GM04504 (cell line): ENCODE data around the gene GRM7.

Source experiments
- DNase-seq: peaks from one replicate; pipeline ENCODE4 v3.0.0-alpha.2; 2012; ENCODE audit warnings: low read depth

The GRM7 gene

DNA sequence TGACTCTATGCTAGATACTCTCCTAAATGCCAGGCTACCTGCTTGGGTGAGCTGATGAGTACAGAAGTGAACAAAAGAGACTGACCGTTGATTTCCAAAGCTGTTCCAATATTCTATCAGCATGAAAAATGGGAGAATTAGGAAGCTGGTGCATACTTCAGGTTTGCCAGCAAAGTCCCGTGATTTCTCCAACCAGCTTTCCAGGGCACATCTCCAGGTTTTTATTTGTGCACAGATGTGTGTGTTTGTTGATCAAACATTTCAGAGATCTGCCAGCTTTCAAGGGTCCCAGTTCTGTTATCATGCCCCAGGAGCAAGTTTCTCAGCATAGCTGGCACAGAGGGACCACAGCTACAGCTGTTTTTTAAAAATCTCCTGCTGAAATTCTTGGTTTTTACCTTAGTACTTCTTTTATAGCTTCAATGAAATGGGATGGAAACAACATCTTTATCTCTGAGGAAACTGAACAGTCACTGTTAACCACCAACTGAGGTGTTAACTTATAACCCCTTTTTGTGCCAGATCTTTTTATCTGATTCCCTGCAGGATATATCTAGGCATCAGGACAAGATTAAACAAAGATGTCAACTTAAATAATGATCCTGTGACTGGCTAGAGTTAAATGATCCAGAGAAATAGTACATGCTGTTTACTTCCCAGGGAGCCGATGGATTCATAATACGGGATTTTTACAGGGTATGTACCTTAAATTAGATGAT lies 380.8 kb downstream of the GRM7 start:
- no peak for DNase-seq

DNA sequence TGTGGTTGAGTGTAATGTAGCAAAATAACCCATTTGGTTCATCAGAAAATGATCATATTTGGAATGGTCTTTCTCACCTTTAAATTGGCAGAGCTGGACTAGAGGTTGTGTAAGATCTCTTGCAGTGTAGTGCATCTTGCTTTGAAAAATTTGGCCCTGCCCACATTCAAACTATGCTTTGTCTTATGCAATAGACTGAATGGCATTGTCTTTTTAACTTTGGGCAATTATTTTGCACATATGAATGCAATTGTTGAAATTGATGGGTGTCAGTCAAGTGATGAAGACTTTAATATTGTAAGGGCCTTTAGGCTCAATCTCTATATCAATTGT lies 381.4 kb downstream of the GRM7 start:
- no peak for DNase-seq

DNA sequence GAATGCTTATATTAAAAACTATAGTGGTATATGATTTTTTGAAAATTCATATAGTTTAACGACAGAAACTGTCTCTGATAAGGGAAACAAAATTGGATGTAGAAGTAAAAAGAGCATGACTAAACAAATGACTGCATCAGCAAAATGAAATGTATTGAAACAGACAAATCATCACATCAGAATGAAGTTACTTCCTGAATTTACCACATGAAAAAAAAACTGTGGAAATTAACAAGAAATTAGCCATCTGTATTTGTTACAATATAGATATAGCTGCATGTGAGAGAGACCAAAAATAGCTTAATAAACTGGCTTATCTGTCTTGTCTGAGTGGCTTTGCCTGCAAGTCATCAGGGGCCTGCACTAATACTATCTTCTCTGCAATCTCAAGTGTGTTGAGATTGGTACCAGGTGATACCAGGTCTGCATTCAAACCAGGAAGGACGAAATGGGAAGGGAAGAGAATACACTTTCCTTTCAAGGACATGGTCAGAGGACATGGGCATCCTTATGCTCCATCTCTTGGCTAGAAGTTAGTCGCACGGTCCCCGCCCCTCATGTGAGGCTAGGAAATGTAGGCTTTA lies 388.7 kb downstream of the GRM7 start:
- no peak for DNase-seq

DNA sequence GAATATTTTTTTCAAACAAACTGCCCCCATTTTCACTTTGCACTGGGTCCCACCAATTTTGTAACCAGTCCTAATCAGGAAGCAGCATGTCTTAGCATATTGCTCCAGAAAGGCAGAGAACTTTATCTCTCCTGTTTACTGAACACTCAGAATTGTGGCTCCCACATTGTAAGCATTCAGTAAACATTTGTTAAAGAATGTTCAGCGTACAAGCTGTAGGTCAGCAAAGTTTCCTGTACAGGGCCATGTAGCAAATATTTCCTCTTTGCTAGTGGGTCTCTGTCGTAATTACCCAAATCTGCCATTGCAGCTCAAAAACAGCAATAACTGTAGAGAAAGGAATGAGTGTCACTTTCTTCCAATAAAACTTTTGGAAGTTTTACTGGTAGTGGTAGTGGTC lies 393.3 kb downstream of the GRM7 start:
- no peak for DNase-seq

DNA sequence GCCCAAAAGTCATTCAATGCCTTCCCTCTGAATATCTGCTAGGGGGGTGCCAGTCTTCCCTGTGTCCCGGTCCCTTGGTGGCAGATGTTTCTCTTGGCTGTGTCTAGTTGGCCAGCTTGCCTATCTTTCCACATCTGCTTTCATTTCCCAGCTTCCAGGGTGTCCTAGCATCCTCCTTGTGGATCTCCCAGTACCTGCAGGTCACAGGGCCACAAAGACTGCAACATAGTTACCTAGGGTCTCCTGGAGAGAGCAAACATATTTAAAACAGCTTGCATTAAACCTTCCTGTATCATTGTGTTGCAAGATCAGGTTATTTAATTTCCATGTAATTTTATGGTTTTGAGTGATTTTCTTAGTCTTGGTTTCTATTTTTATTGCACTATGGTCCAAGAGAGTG lies 400.1 kb downstream of the GRM7 start:
- DNase-seq: no peak

DNA sequence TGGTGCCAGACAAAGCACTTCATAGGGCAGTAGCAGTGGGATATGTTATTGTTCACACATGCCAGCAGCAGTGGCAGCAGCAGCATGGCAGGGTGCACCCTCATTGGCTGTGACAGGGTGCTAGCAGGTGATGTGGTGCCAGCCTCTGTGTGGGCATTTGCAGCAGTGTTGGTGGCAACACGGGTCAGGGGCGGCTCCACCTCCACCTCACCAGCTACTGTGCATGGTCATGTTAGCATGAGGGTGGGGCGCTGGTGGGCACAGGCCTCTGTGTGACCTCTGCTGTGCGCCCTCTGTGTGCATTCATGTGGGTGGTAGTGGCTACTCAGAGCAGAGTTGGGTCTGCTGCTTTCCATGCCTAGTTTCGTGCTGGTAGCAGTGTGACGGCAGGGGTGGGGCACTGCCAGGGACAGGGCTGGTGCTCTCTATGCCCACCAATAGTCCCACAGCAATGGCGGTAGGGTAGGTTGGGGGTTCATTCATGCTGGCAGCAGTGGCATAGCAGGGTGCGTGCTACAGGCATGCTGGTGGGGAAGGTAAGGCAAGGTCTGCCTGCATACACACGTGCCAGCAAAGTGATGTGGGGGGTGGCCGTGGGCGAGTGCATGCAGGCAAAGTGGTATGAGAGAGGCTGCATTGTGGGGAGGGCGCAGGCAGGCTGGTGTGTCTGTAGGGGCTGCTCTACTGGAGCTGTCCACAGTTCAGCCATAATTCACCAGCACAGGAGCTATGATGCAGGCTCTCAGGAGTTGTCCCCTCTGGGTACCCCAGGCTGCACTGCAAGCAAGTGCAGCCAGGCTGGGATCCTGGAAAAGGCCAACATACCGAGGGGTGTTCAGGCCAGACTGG lies 402.7 kb downstream of the GRM7 start:
- no peak for DNase-seq

DNA sequence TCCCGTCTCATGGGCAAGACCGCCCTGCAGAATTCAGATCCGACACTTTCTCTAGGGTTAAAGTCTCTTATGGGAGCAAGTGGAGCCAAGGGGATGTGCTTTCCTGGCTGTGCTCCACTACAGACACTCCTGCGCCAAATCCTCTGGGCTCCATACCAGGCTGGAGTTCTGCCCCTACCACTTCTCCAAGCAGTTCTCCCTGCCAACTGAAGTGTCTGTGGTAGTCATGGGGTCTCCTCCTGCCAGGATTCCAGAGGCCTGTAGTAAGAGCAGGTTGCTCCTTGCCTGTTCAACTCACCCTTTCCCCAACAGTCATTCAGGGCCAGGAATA lies 403.2 kb downstream of the GRM7 start:
- no peak for DNase-seq

DNA sequence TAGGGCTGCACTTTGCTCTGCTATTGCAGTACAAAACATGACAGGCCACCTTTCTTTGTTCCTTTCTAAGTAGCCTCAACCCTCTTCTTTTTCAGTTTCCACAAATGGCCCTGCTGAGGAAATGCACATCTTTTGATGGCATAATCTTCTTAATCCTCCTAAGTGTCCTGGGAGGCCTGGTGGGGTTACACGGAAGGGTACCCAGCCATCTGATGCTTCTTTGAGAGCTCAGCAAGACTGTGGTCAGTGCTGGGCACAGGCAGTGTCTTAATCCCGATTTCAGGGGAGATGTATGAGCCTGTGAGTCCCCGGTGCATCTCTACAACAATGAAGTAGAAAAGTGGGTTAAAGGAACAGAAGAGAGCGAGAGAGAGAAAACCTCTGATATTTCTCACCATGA lies 404.8 kb downstream of the GRM7 start:
- no peak for DNase-seq

DNA sequence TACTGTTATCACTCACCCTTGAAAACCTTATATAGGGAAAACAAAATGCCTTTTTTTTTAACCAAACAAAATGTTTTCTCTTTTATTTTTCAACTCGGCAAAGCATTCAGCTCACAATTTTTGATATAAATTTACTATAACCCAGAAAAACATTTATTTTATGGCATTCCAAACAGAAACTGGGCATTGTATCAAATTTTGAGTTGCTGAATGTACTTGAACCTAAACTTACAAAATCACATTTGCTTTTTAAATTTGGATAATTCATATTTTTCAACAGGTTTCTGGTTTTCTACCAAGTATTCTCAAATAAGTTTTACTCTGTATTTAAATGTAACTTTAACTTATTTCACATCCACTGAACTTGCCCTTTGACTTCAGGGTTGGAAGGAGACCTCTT lies 405.6 kb downstream of the GRM7 start:
- DNase-seq: no peak

DNA sequence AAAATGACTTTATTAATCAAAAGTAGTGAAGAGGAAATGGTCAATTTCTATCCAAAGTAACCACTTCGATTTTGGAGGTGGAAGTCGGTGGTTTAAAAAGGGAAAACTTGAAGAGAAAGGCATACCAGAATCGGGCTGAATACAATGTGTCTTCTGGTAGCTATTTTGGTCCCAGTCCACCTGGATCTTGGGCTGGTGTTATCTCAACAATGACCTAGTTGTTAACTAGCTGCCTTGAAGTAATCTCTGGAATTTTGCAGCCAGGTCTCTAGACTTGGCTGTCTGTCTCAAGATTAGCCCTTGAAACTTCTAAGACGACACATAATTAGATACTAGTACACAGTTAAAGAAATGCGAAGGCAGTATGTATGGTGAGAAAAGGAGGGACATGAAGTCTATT lies 409.8 kb downstream of the GRM7 start:
- no peak for DNase-seq

DNA sequence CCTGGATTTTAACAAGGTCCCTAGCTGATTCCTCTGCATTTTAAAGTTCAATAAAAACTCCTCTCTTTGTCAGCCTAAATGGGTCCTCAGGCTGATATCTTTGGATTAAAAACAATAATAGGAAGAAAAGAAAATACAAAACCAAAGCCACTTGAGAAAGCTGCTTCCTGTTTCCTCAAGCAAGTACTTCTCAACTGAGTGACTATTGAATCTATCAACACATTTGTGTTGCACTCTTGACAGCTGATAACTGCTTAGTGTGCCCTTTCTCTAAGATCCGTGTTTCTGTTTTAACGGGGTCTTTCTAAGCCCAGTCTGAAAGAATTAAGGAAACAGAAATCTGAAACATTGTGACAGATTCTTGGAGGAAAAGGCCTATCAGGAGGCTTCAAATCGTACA lies 410.7 kb downstream of the GRM7 start:
- no peak for DNase-seq

DNA sequence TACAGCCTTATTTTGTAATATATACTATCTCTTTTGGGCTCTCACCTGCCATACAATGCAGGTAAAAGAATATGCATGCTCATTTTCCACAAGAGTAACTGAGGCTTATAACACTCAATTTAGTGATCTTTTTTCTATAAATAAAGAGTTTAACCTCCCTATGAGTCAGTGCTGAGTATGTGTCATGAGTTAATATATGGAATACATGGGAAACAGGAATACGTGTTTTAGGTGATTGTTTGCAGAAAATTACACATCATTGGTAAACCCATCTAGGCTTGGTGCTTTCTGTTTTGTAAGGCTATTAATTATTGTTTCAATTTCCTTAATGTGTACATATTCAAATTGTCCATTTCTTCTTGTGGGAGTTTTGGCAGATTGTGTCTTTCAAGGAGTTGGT lies 411.3 kb downstream of the GRM7 start:
- no peak for DNase-seq

DNA sequence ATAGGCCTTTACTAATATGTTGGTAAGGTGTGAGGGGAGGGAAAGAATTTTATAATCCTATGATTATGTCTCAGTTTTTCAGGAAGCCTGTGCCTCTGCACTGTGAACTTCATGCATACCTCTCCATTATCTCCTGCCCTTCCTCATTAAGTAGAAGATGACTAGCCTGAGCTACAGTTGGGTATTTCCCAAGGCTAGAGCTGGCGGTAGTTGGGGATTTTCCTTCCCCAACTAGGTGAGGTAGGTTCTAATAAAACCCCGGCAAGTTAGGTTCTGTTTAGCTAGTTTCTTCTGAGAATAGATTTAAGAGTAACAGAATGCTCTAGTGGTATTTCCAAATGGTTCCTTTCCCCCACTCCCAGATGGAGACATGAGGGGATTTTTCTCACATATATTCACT lies 414.5 kb downstream of the GRM7 start:
- no peak for DNase-seq

DNA sequence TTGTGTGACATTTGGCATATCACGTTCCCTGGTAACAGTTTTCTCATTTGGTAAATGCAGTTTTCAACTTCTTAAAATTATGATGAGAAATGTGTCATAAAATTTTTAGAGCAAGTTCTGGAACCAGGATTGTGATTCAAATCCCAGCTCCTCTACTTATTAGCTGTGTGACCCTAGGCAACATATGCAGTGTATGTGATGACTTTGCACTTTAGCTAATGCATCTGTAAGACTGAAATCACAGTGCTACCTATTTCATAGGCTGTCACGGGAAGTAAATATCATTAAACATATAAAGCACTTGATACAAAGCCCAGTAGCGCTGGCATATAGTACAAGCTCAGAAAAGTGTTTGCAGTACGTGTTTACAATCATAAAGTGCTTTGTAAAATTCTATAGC lies 419.4 kb downstream of the GRM7 start:
- DNase-seq: no peak

DNA sequence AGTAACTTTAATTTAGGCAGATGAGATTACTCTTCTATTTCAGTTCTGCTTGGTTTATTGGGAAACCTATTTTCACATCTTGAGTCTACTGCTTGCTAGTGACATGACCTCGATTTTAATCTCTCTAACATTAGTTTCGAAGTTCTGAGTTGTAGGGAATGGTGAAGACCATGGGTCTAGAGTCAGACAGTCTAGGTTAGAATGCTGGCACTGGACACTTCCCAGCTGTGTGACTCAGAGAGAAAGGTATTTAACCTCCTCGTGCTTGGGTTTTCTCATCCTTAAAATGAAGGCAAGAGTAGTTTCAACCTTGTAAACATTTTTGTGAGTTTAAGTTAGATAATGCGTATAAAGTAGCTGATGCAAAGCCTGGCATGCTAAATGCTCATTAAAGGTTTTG lies 422.1 kb downstream of the GRM7 start:
- DNase-seq: no peak

DNA sequence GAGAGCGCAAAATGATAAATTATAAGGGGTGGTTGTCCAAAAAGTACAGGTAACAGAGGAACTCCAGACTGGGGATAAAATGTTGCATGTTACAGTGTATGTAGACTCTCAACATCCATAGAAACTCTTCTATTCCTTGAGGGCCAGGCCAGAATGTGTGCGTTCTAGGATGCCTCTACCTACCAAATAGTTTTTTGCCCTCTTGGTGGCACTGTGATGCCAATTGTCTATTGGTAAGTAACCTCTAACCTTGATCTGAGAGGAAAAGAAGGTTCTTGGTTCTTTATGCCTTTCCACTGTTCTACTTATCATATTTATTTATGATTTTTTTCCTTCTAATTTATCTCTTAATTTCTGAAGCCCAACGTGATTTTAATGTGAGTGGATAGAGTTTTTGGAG lies 424.6 kb downstream of the GRM7 start:
- DNase-seq: no peak

DNA sequence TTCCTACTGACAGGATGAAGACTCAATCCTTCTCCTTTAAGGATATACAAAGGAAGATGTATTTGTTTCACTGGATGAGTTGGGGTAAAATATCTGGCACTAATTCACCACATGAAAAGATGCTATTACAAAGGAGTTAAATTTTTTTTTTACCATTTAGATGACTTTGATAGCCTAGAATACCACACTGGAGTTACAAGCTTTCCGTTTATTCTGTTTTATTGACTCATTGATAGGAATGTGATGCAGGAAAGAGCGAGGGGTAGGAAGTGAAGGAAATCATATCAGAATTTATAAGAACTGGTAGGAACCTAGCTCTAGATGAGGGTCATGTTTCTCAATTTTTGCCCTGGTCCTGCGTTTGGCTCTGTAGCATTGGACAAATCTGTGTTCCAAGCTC lies 427.2 kb downstream of the GRM7 start:
- DNase-seq: no peak

DNA sequence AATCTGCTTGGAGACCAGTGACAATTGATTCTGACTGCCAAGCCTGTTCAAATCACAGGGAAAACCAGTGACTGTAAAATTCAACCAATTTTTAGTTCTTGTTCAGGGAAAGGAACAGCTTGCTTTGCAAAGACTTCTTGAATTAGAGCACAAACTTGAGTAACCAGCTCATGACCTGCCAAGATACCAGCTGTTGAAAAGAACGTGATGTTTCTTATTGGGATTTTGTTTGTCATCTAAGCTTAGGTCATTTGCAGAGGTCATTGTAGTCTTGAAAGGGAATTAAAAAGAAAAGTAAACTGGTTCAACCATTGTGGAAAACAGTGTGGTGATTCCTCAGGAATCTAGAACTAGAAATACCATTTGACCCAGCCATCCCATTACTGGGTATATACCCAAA lies 428.2 kb downstream of the GRM7 start:
- DNase-seq: no peak

DNA sequence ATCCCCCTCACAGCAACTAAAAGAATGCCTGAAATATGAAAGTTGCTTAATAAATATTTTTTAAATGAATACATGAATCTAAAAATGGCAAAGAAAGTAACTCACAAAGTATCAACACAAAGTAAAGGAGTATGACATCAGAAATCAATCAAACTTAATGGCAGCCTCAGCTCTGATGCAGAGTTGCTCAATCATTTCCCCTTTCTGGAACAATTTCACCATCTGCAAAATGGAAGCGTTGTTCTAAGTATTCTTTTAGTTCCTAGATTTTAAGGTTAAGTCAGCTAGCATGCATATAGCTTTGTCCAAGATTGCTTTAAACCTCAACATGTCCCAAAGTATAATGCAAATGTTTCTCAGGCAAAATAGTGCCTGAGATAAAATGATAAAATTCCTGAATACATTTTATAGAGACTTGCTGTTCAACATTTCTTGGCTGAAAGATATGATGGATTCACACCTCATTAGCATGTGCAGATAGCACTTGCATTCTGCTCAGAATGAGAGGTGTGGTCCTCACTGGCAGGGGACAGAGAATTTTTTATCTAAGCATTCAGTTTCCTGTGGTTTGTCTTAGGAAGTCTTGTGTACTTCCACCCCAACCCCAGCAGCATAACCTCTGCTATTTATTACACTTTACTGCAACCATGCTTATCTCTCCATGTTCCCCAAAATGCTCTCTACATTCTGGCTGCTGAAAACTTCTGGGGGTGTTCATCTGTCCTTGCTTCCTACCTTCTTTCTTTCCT lies 429.3 kb downstream of the GRM7 start:
- DNase-seq: no peak

DNA sequence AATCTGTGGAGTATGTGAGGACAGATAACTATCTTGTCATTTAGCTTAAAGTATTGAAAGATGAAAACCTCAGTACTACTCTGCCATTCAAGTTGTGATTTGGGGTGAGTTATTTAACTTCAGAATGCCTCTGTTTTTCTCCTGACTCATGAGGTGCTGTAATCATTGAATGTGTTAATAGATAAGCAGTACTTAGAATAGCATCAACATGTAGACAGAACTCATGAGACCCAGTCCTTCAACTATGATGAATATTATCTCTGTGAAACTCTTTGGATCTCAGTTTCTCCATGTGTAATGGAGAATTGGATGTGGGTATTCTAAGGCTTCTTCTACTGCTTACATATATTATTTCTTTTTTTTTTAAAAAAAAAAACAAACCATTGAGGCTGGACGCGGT lies 431.4 kb downstream of the GRM7 start:
- no peak for DNase-seq

DNA sequence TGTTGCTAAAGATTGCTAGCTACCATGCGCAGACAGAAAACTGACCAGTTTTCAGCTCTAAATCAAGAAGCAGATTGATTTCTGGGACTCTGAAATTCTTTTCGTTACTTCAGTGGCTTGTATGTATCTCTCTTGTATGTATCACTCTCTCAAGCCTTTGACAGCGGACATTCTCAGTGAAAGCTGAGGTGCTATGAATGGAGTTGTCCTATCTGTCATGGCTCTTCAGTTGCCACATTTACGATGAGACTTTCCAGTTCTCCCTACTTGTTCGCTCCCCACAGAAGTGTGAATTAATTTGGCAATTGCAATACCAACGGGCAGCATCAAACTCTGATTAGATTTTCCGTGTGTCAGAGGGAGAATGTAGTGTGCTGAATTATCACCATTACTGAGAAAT lies 432.4 kb downstream of the GRM7 start:
- no peak for DNase-seq

DNA sequence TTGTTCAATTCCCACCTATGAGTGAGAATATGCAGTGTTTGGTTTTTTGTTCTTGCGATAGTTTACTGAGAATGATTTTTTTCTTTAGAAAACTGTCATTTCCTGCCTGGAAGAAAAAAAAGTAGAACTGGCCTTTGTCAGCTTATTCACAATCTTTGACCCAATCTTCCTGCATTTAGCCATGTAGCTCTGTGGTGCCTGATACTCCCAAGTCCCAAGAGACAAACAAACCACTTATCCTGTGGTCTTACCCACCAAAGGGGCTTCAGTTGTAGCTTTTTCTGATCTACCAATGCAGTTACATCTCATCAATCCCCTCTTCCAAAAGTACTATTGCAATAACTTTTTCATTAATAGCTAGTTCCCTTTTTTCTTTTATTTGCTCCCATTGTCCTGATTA lies 444.6 kb downstream of the GRM7 start:
- no peak for DNase-seq

DNA sequence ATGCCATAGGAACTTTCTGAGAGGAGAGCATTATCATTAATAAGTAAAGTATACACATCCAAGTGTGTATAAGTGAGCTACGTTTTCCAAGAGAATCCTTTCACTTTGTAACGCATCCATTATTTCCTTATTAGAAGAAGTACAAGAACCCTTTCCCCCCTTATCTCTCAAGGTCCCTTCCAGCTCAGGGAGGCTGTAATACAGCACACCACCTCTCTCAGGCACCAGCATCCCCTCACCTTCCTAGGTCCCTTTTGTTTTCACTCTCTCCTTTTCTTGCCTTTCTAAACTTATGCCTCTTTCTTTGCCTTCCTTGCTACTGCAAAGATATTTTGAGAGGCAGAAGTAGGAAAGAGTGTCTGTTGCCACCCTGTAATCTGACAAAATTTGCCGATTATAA lies 446.0 kb downstream of the GRM7 start:
- no peak for DNase-seq
